ENCODE results near the gene CHD5. TPM values are rescaled to one million over a fixed set of nuclear protein-coding genes. Genes with fewer than 3 reads are reported as not detected.

The CHD5 gene
- total RNA-seq, 2 experiments from 2014 or later: 0.27 to 0.45 TPM

DNA sequence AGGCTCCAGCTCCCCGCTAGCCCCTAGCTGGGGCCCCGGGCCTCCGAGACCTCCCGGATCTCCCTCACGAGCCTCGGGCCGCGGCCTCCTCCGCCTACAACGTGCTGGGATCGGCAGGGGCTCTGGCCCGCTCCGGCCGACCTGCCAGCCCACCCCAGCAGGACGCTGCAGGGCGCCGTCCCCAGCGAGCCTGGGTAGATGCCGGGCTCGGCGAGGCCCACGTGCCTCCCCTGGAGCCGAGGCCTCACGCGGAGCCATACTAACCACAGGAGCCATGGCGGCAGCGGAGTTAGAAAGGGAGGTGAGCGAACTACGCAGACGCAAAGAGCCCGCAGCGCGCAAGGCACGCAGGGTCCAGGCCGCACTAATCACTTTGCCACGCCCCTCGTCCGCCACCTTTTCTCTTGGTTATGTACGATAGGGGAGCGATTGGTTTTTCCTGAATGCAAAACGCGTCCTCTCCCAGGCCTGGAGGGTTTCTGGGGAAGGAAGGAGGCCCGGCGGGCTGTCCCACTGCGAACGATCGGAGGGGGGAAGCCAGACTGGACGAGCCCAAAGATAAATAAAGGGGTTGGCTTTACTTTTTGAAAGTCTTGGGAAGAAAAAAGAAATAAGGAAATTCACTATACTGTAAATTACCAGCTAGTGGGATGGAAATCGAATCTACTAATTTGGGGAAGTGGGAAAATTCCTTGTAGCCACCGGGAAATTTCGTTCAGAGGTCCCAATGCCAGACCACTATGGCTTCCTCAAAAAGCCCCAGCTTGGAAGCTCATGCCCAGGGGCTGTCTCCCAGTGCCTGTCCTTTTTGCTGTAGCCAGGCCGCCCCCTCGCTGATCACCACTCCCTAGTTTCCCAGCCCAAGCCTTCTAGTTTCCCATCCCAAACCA is 19.4 kb upstream of the CHD5 start, which contains the start of gene RPL22:
Gene RPL22, minus strand, starts transcription at position 298 of the 890 bp plus-strand sequence. Its CDS starts 22 bp downstream, at position 276.
- Mint-ChIP-seq H3K4me1 (ENCODE audit: low read depth) (peaks cover 39% of the 10 kb centered on the region), H3K27me3 (ENCODE audit: low read depth) (no peaks in the 10 kb centered on the region), H3K36me3 (ENCODE audit: low read depth) (peaks cover 32% of the 10 kb centered on the region), H3K27ac (peak within 1 kb of the TSS; percentile 95), H3K4me3 (peak within 1 kb of the TSS; percentile 91), H3K9me3 (no peaks in the 10 kb centered on the region)
- intact Hi-C loops (cut with micrococcal nuclease): loop anchor here (1.0 to 5.0 kb wide), 5 partner anchors 37 to 403 kb away; partner anchors contain the start of genes ACOT7, KLHL21 and NPHP4
- DNase-seq: peak; percentile 99
- CTCF ChIA-PET: interaction anchor here (1.8 kb wide), 1 partner anchor 45 kb away, joined by 5 read pairs; the partner anchor contains the start of gene HES3

DNA sequence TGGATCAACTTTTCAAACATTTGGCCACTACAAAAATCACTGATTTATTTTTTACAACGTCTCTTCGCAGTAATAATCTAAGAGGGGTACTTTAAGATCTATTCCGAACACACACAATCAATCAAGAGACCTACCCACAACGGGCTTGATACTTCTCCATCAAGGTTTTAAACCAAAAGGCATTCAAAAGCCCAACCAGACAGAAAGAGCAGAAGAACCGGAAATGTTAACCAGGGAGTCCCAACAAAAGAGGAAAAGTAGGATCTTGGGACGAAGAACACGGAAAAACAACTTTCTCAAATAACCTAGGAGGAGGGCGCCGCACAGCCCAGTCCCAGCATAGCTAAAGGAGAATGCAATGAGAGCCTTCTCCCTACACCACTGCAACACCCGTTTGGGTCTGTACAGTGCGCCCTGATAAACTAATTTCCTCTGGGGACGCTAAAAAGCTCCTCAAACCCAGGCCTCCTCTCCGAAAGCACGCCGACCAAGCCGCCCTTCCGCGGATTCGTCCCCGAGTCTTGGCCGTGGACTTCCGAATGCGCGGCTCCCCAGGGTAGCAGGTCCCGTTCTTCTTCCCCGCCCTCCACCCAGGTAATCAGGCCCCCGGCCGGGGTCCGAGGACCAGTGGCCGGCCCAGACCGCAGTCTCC is 18.7 kb upstream of the CHD5 start:
- H3K27me3 Mint-ChIP-seq (ENCODE audit: low read depth): no peaks in the 10 kb centered on the region
- DNase-seq: peak; percentile 24
- intact Hi-C loops (cut with micrococcal nuclease): loop anchor here (1.0 to 5.0 kb wide), 5 partner anchors 38 to 404 kb away; partner anchors contain the start of genes ACOT7, KLHL21 and NPHP4
- H3K9me3 Mint-ChIP-seq: no peaks in the 10 kb centered on the region
- peaks cover 33% of the 10 kb centered on the region for H3K36me3 Mint-ChIP-seq (ENCODE audit: low read depth)
- peaks cover 39% of the 10 kb centered on the region for H3K4me1 Mint-ChIP-seq (ENCODE audit: low read depth)
- CTCF ChIA-PET: interaction anchor here (0.8 to 1.8 kb wide), 3 partner anchors 13 to 46 kb away, joined by 3 to 5 read pairs (median 4); partner anchors contain the start of gene HES3
- H3K27ac Mint-ChIP-seq: peak overlapping the region; percentile 80
- H3K4me3 Mint-ChIP-seq: peak overlapping the region; percentile 91

DNA sequence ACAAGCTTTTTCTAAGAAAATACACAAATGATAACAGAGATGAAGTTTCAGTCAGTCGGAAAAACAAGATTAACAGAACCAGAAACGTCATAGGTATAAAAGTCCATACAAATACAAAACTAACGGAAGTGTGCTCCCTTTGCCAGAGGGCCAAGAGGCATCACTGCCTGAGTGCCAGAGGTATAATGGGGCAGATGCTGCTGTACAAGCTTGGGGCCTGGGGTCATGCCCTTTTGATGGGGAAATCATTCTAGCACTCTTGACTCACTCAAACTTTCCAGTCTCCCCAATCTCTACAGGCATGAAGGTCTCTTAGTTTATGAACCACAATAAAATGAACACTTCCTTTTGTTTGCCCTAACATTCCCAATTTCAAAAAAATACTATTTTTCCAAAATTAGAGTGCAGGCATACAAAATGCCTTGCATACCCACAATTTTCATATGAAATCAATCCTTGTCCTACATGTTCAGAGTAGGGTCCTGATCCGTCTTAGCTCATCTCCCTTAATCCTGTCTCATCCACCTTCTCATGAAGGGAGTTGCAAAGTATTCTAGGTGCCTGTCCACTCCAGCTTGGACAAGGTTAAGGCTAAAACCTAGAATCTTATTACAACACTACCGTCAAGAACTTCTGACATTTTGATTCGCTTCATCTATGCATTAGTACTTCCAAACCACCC is 17.8 kb upstream of the CHD5 start:
- peaks cover 37% of the 10 kb centered on the region for H3K36me3 Mint-ChIP-seq (ENCODE audit: low read depth)
- H3K9me3 Mint-ChIP-seq: no peaks in the 10 kb centered on the region
- H3K27ac Mint-ChIP-seq: peak overlapping the region; percentile 80
- CTCF ChIA-PET: interaction anchor here (0.6 to 1.8 kb wide), 4 partner anchors 13 to 47 kb away, joined by 3 to 5 read pairs (median 4); partner anchors contain the start of gene HES3
- peaks cover 40% of the 10 kb centered on the region for H3K4me1 Mint-ChIP-seq (ENCODE audit: low read depth)
- no peak for DNase-seq
- intact Hi-C loops (cut with micrococcal nuclease): loop anchor here (5.0 kb wide), 1 partner anchor 404 kb away; the partner anchor contains the start of gene KLHL21
- peak overlapping the region; percentile 91 for H3K4me3 Mint-ChIP-seq
- no peaks in the 10 kb centered on the region for H3K27me3 Mint-ChIP-seq (ENCODE audit: low read depth)

DNA sequence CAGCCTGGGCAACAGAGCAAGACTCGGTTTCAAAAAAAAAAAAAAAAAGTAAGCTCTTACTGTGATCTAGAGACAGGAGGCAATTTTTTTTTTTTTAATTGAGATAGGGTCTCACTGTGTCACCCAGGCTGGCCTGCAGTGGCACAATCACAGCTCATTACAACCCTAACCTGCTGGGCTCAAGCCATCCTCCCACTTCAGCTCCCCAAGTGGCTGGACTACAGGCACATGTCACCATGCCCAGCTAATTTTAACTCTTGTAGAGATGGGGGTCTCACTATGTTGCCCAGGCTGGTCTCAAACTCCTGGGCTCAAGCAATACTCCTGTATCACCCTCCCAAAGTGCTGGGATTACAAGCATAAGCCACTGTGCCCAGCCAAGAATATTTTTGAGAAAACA is 11.8 kb upstream of the CHD5 start:
- peaks cover 36% of the 10 kb centered on the region for H3K36me3 Mint-ChIP-seq (ENCODE audit: low read depth)
- no peak overlapping the region for H3K4me3 Mint-ChIP-seq

DNA sequence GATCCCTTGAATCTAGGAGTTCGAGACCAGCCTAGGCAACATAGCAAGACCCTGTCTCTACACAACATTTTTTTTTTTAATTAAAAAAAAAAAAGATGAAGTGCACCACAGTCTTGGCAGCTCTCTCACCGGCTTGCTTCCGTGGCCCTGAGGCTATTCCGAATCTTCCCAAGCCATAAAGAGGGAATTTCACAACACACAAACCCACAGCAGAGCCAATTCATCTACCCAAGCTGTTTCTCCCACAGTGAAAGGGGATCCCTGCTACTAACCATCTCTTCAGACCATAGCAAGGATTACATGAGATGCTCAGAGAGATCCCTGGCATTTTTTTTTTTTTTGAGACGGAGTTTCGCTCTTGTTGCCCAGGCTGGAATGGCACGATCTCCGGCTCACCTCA is 8.3 kb upstream of the CHD5 start:
- CTCF ChIA-PET: interaction anchor here (0.6 to 1.3 kb wide), 2 partner anchors 16 to 256 kb away, joined by 3 to 4 read pairs; no protein-coding TSS in a partner anchor
- H3K27ac Mint-ChIP-seq: no peak overlapping the region

More for the DNA sequence above, 11.8 kb upstream of the CHD5 start:
- CTCF ChIA-PET: interaction anchor here (0.6 to 1.0 kb wide), 2 partner anchors 12 to 55 kb away, joined by 3 to 4 read pairs; no protein-coding TSS in a partner anchor
- H3K9me3 Mint-ChIP-seq: no peaks in the 10 kb centered on the region
- intact Hi-C loops (cut with micrococcal nuclease): no loop called here
- H3K27ac Mint-ChIP-seq: no peak overlapping the region
- H3K27me3 Mint-ChIP-seq (ENCODE audit: low read depth): no peaks in the 10 kb centered on the region
- H3K4me1 Mint-ChIP-seq (ENCODE audit: low read depth): peaks cover 28% of the 10 kb centered on the region
- DNase-seq: no peak

DNA sequence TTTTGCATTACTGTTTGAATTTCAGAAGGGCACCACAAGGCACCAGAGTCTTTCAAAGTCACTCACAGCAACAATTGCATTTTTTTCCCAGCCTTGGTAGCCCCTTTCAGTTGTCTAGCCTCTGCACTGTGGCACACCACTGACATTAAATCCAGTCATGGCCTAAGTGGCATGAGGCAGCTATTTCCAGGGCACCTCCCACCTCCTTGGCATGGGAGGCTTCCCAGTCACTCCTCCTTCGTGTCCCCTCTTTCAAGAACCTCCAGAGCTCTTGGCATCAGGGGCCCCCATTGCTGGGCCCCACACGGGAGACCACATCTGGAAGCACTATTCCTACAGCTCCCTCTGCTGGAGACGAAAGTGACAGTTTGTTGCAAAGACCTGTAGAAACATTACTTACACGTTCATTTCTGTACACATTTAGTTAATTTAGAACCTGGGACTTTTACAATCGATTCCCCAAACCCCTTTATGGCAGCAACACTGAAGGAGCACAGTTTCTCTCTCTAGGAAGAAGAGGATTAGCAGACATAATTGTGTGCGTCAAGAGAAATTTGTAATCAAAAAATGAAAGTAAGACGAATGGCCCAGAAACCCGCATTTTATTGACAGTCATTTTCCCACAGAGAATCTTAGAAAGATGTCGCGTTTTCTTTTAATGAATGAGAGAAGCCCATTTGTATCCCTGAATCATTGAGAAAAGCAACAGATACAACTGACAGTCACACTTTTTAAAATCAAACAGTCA is 5.7 kb upstream of the CHD5 start:
- Mint-ChIP-seq H3K36me3 (ENCODE audit: low read depth) (peaks cover 33% of the 10 kb centered on the region), H3K4me3 (no peak overlapping the region), H3K27me3 (ENCODE audit: low read depth) (peaks cover 15% of the 10 kb centered on the region), H3K4me1 (ENCODE audit: low read depth) (peaks cover 56% of the 10 kb centered on the region), H3K9me3 (no peaks in the 10 kb centered on the region), H3K27ac (no peak overlapping the region)
- DNase-seq: peak; percentile 54
- intact Hi-C loops (cut with micrococcal nuclease): loop anchor here (5.0 kb wide), 1 partner anchor 79 kb away; no protein-coding TSS in a partner anchor
- CTCF ChIA-PET: interaction anchor here (0.9 to 1.4 kb wide), 3 partner anchors 9 to 18 kb away, joined by 3 read pairs; no protein-coding TSS in a partner anchor

More for the DNA sequence above, 8.3 kb upstream of the CHD5 start:
- intact Hi-C loops (cut with micrococcal nuclease): loop anchor here (5.0 kb wide), 1 partner anchor 81 kb away; no protein-coding TSS in a partner anchor
- Mint-ChIP-seq H3K4me3 (no peak overlapping the region), H3K36me3 (ENCODE audit: low read depth) (peaks cover 39% of the 10 kb centered on the region), H3K9me3 (no peaks in the 10 kb centered on the region), H3K27me3 (ENCODE audit: low read depth) (no peaks in the 10 kb centered on the region), H3K4me1 (ENCODE audit: low read depth) (peaks cover 46% of the 10 kb centered on the region)
- no peak for DNase-seq

- H3K36me3 Mint-ChIP-seq (ENCODE audit: low read depth): peaks cover 31% of the 10 kb centered on the region
- peaks cover 18% of the 10 kb centered on the region for H3K27me3 Mint-ChIP-seq (ENCODE audit: low read depth)
- H3K4me3 Mint-ChIP-seq: no peak overlapping the region
- H3K9me3 Mint-ChIP-seq: no peaks in the 10 kb centered on the region
- intact Hi-C loops (cut with micrococcal nuclease): loop anchor here (5.0 kb wide), 1 partner anchor 78 kb away; no protein-coding TSS in a partner anchor
- H3K27ac Mint-ChIP-seq: no peak overlapping the region
- CTCF ChIA-PET: interaction anchor here (0.9 to 1.4 kb wide), 3 partner anchors 8 to 17 kb away, joined by 3 read pairs; no protein-coding TSS in a partner anchor
- H3K4me1 Mint-ChIP-seq (ENCODE audit: low read depth): peaks cover 56% of the 10 kb centered on the region
- no peak for DNase-seq
These were observed 5.0 kb upstream of the CHD5 start for GRCh38 chr1:6185151-6185550.

- H3K36me3 Mint-ChIP-seq (ENCODE audit: low read depth): peaks cover 26% of the 10 kb centered on the region
- intact Hi-C loops (cut with micrococcal nuclease): no loop called here
These were observed 4.1 kb upstream of the CHD5 start for GRCh38 chr1:6184083-6184783.

GRCh38 chr1:6183520-6183989 is 3.4 kb upstream of the CHD5 start:
- intact Hi-C loops (cut with micrococcal nuclease): no loop called here
- peaks cover 22% of the 10 kb centered on the region for H3K27me3 Mint-ChIP-seq (ENCODE audit: low read depth)
- H3K9me3 Mint-ChIP-seq: no peaks in the 10 kb centered on the region
- peaks cover 51% of the 10 kb centered on the region for H3K4me1 Mint-ChIP-seq (ENCODE audit: low read depth)
- H3K4me3 Mint-ChIP-seq: no peak overlapping the region
- CTCF ChIA-PET: interaction anchor here (0.6 to 1.7 kb wide), 3 partner anchors 11 to 134 kb away, joined by 3 to 5 read pairs (median 3); partner anchors contain the start of gene RNF207
- H3K36me3 Mint-ChIP-seq (ENCODE audit: low read depth): peaks cover 22% of the 10 kb centered on the region
- H3K27ac Mint-ChIP-seq: peak overlapping the region; percentile 48
- no peak for DNase-seq

More at GRCh38 chr1:6184083-6184783, 4.1 kb upstream of the CHD5 start:
- CTCF ChIA-PET: interaction anchor here (1.7 kb wide), 1 partner anchor 22 kb away, joined by 5 read pairs; the partner anchor contains the start of gene RNF207
- Mint-ChIP-seq H3K27me3 (ENCODE audit: low read depth) (peaks cover 18% of the 10 kb centered on the region), H3K27ac (peak overlapping the region; percentile 19), H3K4me3 (no peak overlapping the region), H3K9me3 (no peaks in the 10 kb centered on the region), H3K4me1 (ENCODE audit: low read depth) (peaks cover 53% of the 10 kb centered on the region)
- DNase-seq: no peak

DNA sequence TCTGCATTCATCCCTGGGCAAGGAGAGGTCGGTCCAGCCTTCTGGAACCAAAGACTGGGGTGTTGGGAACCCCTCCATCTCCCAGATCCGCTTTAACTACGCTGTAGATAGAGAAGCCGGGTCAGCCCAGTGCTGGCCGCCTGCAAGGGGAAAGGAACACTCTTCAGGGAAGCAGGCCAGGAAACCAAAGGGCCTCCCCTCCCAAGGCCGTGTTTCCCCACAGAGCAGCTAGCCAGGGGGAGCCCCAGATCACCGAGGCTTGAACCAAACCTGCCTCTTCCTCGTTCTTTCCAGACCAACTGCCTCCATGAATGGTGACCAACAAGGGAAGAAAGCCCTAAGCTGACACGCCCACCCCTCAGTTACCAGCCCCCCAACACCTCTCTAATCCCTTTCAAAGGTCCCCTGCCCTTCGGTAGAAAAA is 1.2 kb upstream of the CHD5 start:
- intact Hi-C loops (cut with micrococcal nuclease): no loop called here
- H3K36me3 Mint-ChIP-seq (ENCODE audit: low read depth): peaks cover 12% of the 10 kb centered on the region
- peaks cover 41% of the 10 kb centered on the region for H3K27me3 Mint-ChIP-seq (ENCODE audit: low read depth)
- peaks cover 44% of the 10 kb centered on the region for H3K4me1 Mint-ChIP-seq (ENCODE audit: low read depth)
- no peaks in the 10 kb centered on the region for H3K9me3 Mint-ChIP-seq
- DNase-seq: no peak
- CTCF ChIA-PET: interaction anchor here (1.0 kb wide), 1 partner anchor 13 kb away, joined by 3 read pairs; no protein-coding TSS in a partner anchor
- no peak overlapping the region for H3K27ac Mint-ChIP-seq
- H3K4me3 Mint-ChIP-seq: no peak overlapping the region

Measured in activated naive CD4-positive, alpha-beta T cell treated with anti-CD3 and anti-CD28 coated beads for 36 hours (primary cell).